ENCODE measurements around the gene MAML2. TPM values are rescaled to one million over a fixed set of nuclear protein-coding genes. Genes with fewer than 3 reads are reported as not detected.
A peak's percentile ranks its signal among the peaks of the same experiment; 100 is the strongest.

The MAML2 gene
- total RNA-seq, 3 donors from 2014 or later = 45.6 to 82.8 (median 68.2) TPM

DNA sequence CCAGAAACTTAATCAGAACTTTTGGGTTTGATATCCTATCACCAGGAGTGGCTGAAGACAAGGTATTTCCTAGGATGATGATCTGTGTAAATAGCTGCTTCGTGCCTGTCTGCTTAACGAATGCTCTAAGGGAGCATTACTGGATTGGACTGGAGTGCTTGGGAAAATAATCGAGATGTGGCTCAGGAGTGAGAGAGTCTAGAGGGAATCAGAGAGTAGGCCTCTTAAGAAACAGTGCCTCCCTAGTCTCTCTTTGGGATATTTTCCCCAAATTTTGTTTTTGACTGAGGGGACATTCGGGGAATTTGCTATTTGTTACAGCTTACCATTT lies 2.5 kb downstream of the MAML2 start:
- Histone ChIP-seq H3K4me1 (peaks cover 0 to 3% of the 10 kb centered on the region in 2 donors), H3K27ac (peak overlapping the region; percentile 94 to 96), H3K36me3 (no peaks in the 10 kb centered on the region), H3K27me3 (no peaks in the 10 kb centered on the region), H3K4me3 (peak overlapping the region; percentile 62 to 87 (median 72)), H3K9me3 (no peaks in the 10 kb centered on the region)
- no peak for DNase-seq (ENCODE audit: low spot score in 2 of 2)
- intact Hi-C loops (cut with DNase I; ENCODE audit: low total_unique reads) = no loop called here
- TF ChIP-seq, protein P1, sequence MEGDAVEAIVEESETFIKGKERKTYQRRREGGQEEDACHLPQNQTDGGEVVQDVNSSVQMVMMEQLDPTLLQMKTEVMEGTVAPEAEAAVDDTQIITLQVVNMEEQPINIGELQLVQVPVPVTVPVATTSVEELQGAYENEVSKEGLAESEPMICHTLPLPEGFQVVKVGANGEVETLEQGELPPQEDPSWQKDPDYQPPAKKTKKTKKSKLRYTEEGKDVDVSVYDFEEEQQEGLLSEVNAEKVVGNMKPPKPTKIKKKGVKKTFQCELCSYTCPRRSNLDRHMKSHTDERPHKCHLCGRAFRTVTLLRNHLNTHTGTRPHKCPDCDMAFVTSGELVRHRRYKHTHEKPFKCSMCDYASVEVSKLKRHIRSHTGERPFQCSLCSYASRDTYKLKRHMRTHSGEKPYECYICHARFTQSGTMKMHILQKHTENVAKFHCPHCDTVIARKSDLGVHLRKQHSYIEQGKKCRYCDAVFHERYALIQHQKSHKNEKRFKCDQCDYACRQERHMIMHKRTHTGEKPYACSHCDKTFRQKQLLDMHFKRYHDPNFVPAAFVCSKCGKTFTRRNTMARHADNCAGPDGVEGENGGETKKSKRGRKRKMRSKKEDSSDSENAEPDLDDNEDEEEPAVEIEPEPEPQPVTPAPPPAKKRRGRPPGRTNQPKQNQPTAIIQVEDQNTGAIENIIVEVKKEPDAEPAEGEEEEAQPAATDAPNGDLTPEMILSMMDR (IDR thresholded peaks at IDR 0.05) = no peak
- TF ChIP-seq POLR2A (IDR thresholded peaks at IDR 0.05) = no peak
- no peak for TF ChIP-seq POLR2AphosphoS5 (IDR thresholded peaks at IDR 0.05)

DNA sequence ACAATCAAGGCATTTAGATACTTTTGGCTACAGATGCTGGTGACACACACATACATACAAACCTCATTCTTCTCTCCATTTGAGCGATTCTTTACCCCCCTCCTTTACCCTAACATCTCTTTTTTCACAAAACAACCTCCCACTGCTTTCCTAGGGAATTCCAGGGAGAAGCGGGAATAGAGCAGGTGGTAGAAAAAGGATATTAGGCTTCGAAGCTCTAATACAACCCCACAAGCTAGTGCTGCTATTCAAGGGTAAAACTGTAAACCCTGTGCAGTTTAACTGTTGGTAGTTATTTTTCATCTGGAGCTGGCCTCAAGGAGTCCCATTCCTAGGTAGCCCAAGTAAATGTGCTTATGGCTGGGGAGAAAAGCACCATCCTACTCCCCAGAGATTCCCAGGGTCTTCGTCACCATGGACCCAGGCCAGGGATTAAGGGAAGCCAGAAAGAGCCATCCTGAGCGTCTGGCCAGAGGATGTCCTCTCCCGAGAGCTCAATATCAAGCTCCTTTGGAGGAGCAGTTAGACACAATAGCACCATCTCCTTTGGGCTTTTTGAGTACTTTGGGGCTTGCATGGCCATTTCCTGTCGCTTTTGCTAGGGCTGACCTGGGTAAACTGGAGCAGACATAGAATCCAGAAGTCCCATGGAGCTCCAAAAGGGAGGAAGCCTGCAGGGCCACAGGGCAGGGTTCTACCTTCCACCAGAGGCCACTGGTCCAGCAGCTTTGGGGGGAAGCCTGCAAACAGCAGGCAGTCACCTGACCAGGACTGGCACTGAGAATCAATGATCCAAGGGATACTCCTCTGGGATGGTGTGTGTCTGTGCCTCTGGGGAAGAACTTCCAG lies 3.1 kb downstream of the MAML2 start:
- peak overlapping the region; percentile 94 to 96 for H3K27ac ChIP-seq
- peaks cover 0 to 3% of the 10 kb centered on the region in 2 donors for H3K4me1 ChIP-seq
- intact Hi-C loops (cut with DNase I; ENCODE audit: low total_unique reads) = loop anchor here (10.0 kb wide), 1 partner anchor 1785 kb away; no protein-coding TSS in a partner anchor
- DNase-seq (ENCODE audit: low spot score in 2 of 2) = peak in 1 of 2 donors; percentile 30
- peak overlapping the region; percentile 62 to 87 (median 72) for H3K4me3 ChIP-seq
- no peaks in the 10 kb centered on the region for H3K9me3 ChIP-seq
- no peaks in the 10 kb centered on the region for H3K27me3 ChIP-seq
- no peaks in the 10 kb centered on the region for H3K36me3 ChIP-seq
- TF ChIP-seq POLR2A (IDR thresholded peaks at IDR 0.05) = no peak

DNA sequence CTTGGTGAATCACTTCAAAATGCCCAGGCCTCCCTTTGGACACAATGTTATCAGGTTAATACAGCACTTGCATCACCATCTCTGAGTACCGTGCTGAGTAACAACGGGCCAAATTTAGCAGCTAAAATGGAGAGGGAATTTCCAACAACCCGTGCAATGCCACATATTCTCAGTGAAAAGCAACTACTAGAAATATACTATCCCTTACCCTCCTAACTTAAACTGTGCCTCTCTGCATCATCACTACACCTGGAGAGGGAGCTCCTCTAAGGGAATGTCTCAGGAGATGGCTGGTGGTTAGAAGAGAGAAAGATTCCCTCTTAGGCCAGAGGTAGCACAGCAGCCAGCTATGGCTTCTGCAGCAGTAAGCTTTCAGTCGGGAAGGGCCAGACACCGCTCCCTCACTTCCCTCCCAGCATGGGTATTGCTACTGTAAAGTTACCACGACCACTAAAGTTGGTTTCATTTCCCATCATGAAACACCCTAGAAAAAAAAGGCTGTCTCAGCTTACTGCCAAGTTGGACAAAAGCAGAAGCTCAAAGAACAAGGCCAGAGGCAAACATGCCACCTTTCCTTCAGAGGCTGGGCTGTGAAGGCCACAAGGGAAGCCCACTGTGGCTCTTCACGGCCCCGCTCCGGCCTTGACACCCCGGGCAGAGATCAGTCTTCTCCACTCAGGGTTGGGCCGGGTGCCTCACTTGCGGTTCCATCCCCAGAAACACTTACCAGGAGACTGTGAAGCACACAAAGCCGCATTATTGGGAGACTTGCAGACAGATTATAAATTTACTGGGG lies 3.9 kb downstream of the MAML2 start:
- Histone ChIP-seq H3K27ac (peak overlapping the region; percentile 94 to 96), H3K4me1 (peaks cover 0 to 3% of the 10 kb centered on the region in 2 donors), H3K27me3 (no peaks in the 10 kb centered on the region), H3K36me3 (no peaks in the 10 kb centered on the region), H3K9me3 (no peaks in the 10 kb centered on the region), H3K4me3 (peak overlapping the region; percentile 62 to 87 (median 72))
- DNase-seq (ENCODE audit: low spot score in 2 of 2) = peak in 1 of 2 donors; percentile 39
- TF ChIP-seq POLR2AphosphoS5 (IDR thresholded peaks at IDR 0.05) (peak in 1 of 3 donors; percentile 50), POLR2A (IDR thresholded peaks at IDR 0.05) (no peak)
- TF ChIP-seq, protein P1 (IDR thresholded peaks at IDR 0.05) = no peak
- intact Hi-C loops (cut with DNase I; ENCODE audit: low total_unique reads) = loop anchor here (10.0 kb wide), 1 partner anchor 1784 kb away; no protein-coding TSS in a partner anchor

DNA sequence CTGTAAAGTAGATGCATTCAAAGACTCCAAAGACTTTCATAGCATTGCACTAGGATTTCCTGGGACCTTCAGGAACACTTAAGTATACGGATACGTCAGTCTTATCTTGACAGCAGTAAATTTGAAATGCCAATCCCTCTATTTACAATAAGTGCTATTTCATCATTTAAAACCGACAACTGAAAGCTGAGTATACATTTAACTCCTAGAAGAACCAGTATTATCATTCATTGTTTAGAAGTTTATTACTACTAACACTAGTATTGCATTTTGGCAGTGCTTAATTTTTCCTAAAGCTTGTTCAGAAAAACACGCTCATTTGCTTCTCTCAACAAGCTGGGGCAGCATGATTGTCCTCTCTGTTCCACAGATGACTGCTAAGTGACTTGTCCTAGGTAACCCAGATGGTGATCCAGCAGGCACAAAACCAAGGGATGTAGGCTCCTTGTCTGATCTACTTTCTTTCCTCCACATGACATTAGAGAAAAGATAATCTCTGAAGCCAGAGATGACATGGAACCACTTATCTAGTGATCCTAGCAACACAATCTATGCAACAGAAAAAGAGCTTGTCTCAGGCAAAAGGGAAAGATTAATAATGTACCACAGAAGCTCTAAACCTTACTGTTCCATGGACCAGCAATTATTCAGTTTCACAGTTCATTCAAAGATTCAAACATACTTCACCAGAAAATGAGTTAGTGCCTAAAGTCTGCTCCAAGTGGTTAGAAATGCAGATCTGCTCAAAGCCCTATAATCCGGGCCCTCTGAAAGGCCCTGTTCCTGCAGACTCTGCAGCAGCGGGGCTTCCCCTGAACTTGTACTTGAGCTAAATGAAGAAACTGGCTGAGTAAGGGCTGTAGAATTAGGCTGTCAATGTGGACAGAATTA lies 5.2 kb downstream of the MAML2 start:
- no peaks in the 10 kb centered on the region for H3K36me3 ChIP-seq
- no peak for TF ChIP-seq POLR2AphosphoS5 (IDR thresholded peaks at IDR 0.05)
- peaks cover 0 to 3% of the 10 kb centered on the region in 2 donors for H3K4me1 ChIP-seq

DNA sequence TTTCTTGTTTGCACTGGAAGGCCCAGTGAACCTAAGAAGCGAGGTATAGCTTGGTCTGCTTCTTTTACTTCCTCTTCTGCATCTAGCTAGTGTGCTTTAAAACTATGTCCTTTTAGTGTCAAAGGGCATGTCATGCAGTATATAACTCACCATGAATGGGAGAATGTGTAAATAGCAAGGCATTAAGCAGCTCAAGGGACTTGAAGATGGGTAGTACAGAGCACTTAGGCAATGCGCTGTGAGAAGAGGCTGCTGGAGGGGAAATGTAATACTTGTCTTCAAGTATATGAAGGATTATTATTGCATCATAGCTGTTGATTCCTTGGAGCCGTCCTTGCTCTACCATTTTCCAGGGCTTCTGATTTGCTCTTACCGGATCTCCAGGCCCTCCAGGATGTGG lies 7.6 kb downstream of the MAML2 start:
- H3K27ac ChIP-seq = peak overlapping the region; percentile 39 to 96
- no peaks in the 10 kb centered on the region for H3K9me3 ChIP-seq

More for the DNA sequence above, 5.2 kb downstream of the MAML2 start:
- peak overlapping the region in 2 of 3 donors; percentile 72 to 87 for H3K4me3 ChIP-seq
- H3K9me3 ChIP-seq = no peaks in the 10 kb centered on the region
- intact Hi-C loops (cut with DNase I; ENCODE audit: low total_unique reads) = loop anchor here (10.0 kb wide), 1 partner anchor 1783 kb away; no protein-coding TSS in a partner anchor
- H3K27ac ChIP-seq = peak overlapping the region; percentile 94 to 96
- H3K27me3 ChIP-seq = no peaks in the 10 kb centered on the region
- no peak for DNase-seq (ENCODE audit: low spot score in 2 of 2)

More for the DNA sequence above, 7.6 kb downstream of the MAML2 start:
- Histone ChIP-seq H3K4me3 (no peak overlapping the region), H3K36me3 (no peaks in the 10 kb centered on the region), H3K27me3 (no peaks in the 10 kb centered on the region), H3K4me1 (peaks cover 0 to 8% of the 10 kb centered on the region in 2 donors)
- DNase-seq (ENCODE audit: low spot score in 2 of 2) = no peak
- intact Hi-C loops (cut with DNase I; ENCODE audit: low total_unique reads) = loop anchor here (10.0 kb wide), 1 partner anchor 1781 kb away; no protein-coding TSS in a partner anchor
- TF ChIP-seq POLR2AphosphoS5 (IDR thresholded peaks at IDR 0.05) (no peak), POLR2A (IDR thresholded peaks at IDR 0.05) (no peak)
- TF ChIP-seq, protein P1 (IDR thresholded peaks at IDR 0.05) = no peak
